ENCODE data around the gene RNASEL.

RNASEL gene

DNA sequence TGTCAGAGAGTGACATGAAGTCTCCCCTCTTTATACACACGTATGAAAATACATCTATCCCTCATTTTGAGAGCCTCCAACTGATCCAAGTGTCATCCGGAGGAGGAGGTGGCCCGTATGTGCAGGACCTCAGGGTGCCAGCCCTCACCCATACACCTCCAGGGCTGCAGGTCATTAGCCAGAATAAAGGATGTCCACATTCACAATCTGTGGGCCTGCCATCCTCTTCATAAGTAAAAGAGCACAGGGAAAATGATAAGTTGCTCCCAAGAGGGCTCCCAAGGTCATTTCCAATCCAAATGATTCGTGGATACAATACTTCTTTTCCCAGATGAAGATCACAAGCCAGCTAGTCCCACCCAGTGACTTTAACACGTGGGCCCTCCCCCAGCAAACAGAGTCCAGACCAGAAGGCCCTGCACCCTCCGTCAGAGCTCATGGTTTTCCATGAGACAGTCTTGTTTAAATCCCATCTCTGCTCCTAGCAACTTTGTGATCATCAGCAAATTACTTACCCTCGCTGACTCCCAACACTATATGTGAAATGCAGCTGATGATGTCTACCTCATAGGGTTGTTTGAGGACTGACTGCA lies 28.6 kb downstream of the RNASEL start:
- Histone ChIP-seq H3K36me3 (no peaks in the 10 kb centered on the region), H3K9me3 (no peaks in the 10 kb centered on the region), H3K27me3 (no peaks in the 10 kb centered on the region), H3K4me1 (ENCODE audit: control insufficient read depth in 1 of 2, insufficient read depth in 1 of 2, low read depth in 1 of 2, low read length in 1 of 2) (no peaks in the 10 kb centered on the region), H3K4me3 (ENCODE audit: low read depth in 1 of 2, low read length in 1 of 2) (no peak overlapping the region), H3K27ac (no peak overlapping the region)
- TF ChIP-seq, protein P1, sequence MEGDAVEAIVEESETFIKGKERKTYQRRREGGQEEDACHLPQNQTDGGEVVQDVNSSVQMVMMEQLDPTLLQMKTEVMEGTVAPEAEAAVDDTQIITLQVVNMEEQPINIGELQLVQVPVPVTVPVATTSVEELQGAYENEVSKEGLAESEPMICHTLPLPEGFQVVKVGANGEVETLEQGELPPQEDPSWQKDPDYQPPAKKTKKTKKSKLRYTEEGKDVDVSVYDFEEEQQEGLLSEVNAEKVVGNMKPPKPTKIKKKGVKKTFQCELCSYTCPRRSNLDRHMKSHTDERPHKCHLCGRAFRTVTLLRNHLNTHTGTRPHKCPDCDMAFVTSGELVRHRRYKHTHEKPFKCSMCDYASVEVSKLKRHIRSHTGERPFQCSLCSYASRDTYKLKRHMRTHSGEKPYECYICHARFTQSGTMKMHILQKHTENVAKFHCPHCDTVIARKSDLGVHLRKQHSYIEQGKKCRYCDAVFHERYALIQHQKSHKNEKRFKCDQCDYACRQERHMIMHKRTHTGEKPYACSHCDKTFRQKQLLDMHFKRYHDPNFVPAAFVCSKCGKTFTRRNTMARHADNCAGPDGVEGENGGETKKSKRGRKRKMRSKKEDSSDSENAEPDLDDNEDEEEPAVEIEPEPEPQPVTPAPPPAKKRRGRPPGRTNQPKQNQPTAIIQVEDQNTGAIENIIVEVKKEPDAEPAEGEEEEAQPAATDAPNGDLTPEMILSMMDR (IDR thresholded peaks at IDR 0.05): no peak

DNA sequence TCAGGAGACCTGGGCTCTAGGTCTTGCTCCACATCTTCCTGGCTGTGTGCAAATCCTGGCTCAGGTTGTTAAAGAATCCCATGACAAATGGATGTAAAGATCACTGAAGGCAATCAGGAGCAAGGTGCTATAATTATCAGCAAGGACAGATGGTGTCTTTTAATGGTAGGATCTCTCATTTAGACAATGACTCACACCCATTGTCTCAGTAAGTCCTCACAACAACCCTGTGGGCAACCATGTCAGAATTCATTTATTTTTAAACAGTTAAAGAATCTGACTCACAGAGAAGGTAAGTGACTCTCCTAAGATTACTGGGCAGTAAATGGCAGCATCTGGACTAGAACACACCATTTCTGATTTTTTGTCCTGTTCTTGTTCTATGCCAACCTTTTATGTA lies 32.8 kb downstream of the RNASEL start:
- TF ChIP-seq, protein P1 (IDR thresholded peaks at IDR 0.05): no peak
- Histone ChIP-seq H3K9me3 (no peaks in the 10 kb centered on the region), H3K4me1 (ENCODE audit: control insufficient read depth in 1 of 2, insufficient read depth in 1 of 2, low read depth in 1 of 2, low read length in 1 of 2) (no peaks in the 10 kb centered on the region), H3K36me3 (no peaks in the 10 kb centered on the region), H3K27ac (no peak overlapping the region), H3K27me3 (no peaks in the 10 kb centered on the region), H3K4me3 (ENCODE audit: low read depth in 1 of 2, low read length in 1 of 2) (no peak overlapping the region)

DNA sequence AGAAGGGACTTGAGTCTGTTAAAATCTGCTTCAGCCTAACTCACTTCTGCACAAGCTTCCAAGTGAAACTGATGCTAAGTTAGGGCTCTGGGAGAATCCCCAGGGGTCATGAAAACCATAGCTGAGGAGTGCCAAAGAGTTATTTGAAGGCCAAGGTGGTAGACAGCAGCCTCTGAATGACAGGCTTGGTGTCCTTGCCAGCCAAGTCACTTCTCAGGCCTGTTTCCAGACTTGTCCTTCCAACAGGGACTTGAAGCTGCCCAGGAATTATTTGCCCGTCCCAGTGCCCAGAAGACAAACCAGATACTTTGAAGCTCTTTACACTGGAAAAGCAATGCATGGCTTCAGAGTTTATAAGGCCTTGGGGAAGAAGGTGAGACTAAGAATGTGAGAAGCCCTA lies 33.6 kb downstream of the RNASEL start:
- Histone ChIP-seq H3K4me3 (ENCODE audit: low read depth in 1 of 2, low read length in 1 of 2) (no peak overlapping the region), H3K27me3 (no peaks in the 10 kb centered on the region), H3K36me3 (no peaks in the 10 kb centered on the region), H3K27ac (no peak overlapping the region), H3K9me3 (no peaks in the 10 kb centered on the region), H3K4me1 (ENCODE audit: control insufficient read depth in 1 of 2, insufficient read depth in 1 of 2, low read depth in 1 of 2, low read length in 1 of 2) (no peaks in the 10 kb centered on the region)
- TF ChIP-seq, protein P1 (IDR thresholded peaks at IDR 0.05): no peak

DNA sequence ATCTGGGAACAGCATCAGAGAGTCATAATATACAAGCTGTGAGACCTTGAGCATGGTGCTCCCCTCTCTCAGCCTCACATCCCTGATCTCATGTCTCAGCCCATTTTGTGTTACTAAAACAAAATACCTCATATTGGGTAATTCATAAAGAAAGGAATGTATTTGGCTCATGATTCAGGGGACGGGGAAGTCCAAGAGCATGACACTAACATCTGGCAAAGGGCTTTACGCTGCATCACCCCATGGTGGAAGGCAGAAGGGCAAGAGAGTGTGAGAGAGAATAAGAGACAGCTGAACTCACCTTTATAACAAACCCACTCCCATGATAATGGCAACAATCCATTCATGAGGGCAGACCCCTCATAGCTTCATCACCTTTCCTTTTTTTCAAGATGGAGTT lies 36.5 kb downstream of the RNASEL start:
- Histone ChIP-seq H3K27ac (no peak overlapping the region), H3K36me3 (no peaks in the 10 kb centered on the region), H3K4me3 (ENCODE audit: low read depth in 1 of 2, low read length in 1 of 2) (no peak overlapping the region), H3K9me3 (no peaks in the 10 kb centered on the region), H3K4me1 (ENCODE audit: control insufficient read depth in 1 of 2, insufficient read depth in 1 of 2, low read depth in 1 of 2, low read length in 1 of 2) (no peaks in the 10 kb centered on the region), H3K27me3 (no peaks in the 10 kb centered on the region)
- TF ChIP-seq, protein P1 (IDR thresholded peaks at IDR 0.05): no peak

DNA sequence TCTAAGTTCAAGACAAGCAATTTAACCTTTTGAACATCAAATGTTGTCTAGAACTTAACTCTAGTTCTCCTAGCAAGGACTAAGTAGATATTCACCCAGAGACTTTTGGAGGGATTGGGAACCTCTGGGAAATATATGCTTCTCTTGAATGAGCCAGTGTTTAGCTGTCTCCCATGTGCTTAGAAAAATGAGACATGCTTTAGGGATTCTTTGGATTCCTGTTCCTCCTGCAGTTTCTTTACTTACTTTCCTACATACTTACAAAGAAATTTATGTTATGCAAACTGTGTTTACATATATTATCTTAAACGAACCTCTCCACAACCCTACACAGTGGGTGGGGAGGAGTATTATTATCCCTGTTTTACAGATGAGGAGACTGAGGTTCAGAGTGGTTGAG lies 39.2 kb downstream of the RNASEL start:
- no peaks in the 10 kb centered on the region for H3K36me3 ChIP-seq
- no peaks in the 10 kb centered on the region for H3K4me1 ChIP-seq (ENCODE audit: control insufficient read depth in 1 of 2, insufficient read depth in 1 of 2, low read depth in 1 of 2, low read length in 1 of 2)
- H3K27me3 ChIP-seq: no peaks in the 10 kb centered on the region
- TF ChIP-seq, protein P1 (IDR thresholded peaks at IDR 0.05): no peak
- H3K4me3 ChIP-seq (ENCODE audit: low read depth in 1 of 2, low read length in 1 of 2): no peak overlapping the region
- H3K27ac ChIP-seq: no peak overlapping the region
- no peaks in the 10 kb centered on the region for H3K9me3 ChIP-seq

DNA sequence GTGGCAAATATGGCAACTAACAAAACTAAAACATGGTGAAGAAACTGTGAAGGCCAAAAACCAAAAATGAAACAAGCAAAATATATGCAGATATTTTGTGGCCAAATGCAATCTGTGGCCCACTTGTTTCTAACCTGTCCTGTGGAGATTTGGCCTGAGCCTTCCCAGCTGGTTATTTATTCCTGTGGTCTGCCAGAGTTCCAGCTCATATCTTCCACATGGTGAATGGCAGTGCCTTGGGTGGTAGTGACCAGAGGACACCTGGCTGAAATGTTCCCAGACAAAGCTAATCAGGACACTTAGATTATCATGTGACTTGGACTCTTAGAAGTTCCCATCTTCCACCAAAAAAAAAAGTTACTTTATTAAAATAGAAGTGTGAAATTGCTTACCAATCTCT lies 39.7 kb downstream of the RNASEL start:
- H3K4me1 ChIP-seq (ENCODE audit: control insufficient read depth in 1 of 2, insufficient read depth in 1 of 2, low read depth in 1 of 2, low read length in 1 of 2): no peaks in the 10 kb centered on the region
- TF ChIP-seq, protein P1 (IDR thresholded peaks at IDR 0.05): no peak
- H3K4me3 ChIP-seq (ENCODE audit: low read depth in 1 of 2, low read length in 1 of 2): no peak overlapping the region
- no peak overlapping the region for H3K27ac ChIP-seq
- no peaks in the 10 kb centered on the region for H3K36me3 ChIP-seq
- H3K9me3 ChIP-seq: no peaks in the 10 kb centered on the region
- H3K27me3 ChIP-seq: no peaks in the 10 kb centered on the region

Measured in neutrophil (primary cell).